ENCODE results near the gene ZBTB11. TPM values are rescaled to one million over a fixed set of nuclear protein-coding genes. Genes with fewer than 3 reads are reported as not detected.
A peak's percentile ranks its signal among the peaks of the same experiment; 100 is the strongest.

ZBTB11 gene
- total and polyA plus RNA-seq, 2 experiments from 2014 or later, result 7.7 to 22.4 TPM

DNA sequence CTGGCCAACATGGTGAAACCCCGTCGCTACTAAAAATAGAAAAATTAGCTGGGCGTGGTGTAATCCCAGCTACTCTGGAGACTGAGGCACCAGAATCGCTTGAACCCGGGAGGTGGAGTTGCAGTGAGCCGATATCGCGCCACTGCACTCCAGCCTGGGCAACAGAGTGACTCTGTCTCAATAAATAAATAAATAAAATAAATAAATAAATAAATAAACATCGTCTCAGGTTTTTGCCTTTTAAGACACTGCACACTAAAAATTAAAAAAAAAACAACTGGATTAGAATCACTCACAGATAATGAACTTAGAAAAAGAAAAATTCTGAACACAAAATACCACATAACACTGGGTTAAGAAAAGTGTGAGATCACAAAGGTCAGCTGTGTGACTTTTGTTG is 2.4 kb downstream of the ZBTB11 start (continued):
- TF ChIP-seq ZNF331 (CRISPR knock-in tag; IDR thresholded peaks at IDR 0.05; ENCODE audit: low read depth) (no peak), NANOG (IDR thresholded peaks at IDR 0.05; ENCODE audit: borderline replicate concordance) (no peak), CTCF (conservative IDR thresholded peaks at IDR 0.05; ENCODE audit: low read depth in 2 of 2) (no peak), CREB1 (CRISPR knock-in tag; IDR thresholded peaks at IDR 0.05; ENCODE audit: low read depth) (no peak), JUNB (IDR thresholded peaks at IDR 0.05; ENCODE audit: unreplicated experiment) (no peak), STAT1 (IDR thresholded peaks at IDR 0.05; ENCODE audit: unreplicated experiment) (no peak), EZH2phosphoT487 (IDR thresholded peaks at IDR 0.05; ENCODE audit: unreplicated experiment) (no peak)
- TF ChIP-seq, protein P1, sequence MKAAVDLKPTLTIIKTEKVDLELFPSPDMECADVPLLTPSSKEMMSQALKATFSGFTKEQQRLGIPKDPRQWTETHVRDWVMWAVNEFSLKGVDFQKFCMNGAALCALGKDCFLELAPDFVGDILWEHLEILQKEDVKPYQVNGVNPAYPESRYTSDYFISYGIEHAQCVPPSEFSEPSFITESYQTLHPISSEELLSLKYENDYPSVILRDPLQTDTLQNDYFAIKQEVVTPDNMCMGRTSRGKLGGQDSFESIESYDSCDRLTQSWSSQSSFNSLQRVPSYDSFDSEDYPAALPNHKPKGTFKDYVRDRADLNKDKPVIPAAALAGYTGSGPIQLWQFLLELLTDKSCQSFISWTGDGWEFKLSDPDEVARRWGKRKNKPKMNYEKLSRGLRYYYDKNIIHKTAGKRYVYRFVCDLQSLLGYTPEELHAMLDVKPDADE (IDR thresholded peaks at IDR 0.05), result no peak

DNA sequence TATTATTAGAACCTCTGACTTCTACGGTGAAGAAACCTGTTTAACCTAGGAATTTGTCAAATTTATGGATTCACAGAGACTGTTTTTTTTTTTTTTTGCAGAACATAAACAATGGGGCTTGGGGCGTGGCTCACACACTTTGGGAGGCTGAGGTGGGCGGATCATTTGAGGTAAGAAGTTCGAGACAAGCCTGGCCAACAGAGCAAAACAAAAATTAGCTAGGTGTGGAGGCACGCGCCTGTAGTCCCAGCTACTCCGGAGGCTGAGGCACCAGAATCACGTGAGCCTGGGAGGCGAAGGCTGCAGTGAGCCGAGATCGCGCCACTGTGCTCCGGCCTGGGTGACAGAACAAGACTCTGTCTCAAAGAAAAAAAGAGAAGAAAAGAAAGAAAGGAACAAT is 3.0 kb downstream of the ZBTB11 start:
- H3K4me3 Mint-ChIP-seq, result peak overlapping the region; percentile 34; the same call in 1 of the 3 replicates
- peaks cover 15% of the 10 kb centered on the region for H3K36me3 Mint-ChIP-seq (ENCODE audit: low read depth)
- Histone ChIP-seq H3K36me3 (ENCODE audit: insufficient read depth) (peaks cover 23% of the 10 kb centered on the region), H3F3A (replicated peaks; ENCODE audit: low read depth) (peaks cover 5% of the 10 kb centered on the region; the same call in 1 of the 2 replicates), H2AFZ (no peak overlapping the region), H4K20me1 (replicated peaks; ENCODE audit: insufficient read depth) (peaks cover 9% of the 10 kb centered on the region), H3K4me1 (ENCODE audit: insufficient read depth) (no peaks in the 10 kb centered on the region; the same call in 1 of the 2 replicates), H3K79me2 (replicated peaks; ENCODE audit: insufficient read depth) (peaks cover 54% of the 10 kb centered on the region), H3K27me3 (ENCODE audit: insufficient read depth) (no peaks in the 10 kb centered on the region), H3K4me3 (no peak overlapping the region), H3K4me2 (no peak overlapping the region), H3K9me2 (ENCODE audit: insufficient read depth) (no peaks in the 10 kb centered on the region), H3K27ac (ENCODE audit: low read depth) (no peak overlapping the region)
- no peaks in the 10 kb centered on the region for H3K9me3 Mint-ChIP-seq
- DNase-seq (ENCODE audit: low spot score) (no peak), ATAC-seq (no peak)
- peaks cover 13% of the 10 kb centered on the region for H3K4me1 Mint-ChIP-seq
- peaks cover 8% of the 10 kb centered on the region for H3K27me3 Mint-ChIP-seq (ENCODE audit: insufficient read depth, low read depth, poor library complexity)
- no peak overlapping the region; the same call in 1 of the 2 replicates for H3K27ac Mint-ChIP-seq
- TF ChIP-seq STAT1 (IDR thresholded peaks at IDR 0.05; ENCODE audit: unreplicated experiment) (no peak), ZNF331 (CRISPR knock-in tag; IDR thresholded peaks at IDR 0.05; ENCODE audit: low read depth) (no peak), CTCF (conservative IDR thresholded peaks at IDR 0.05; ENCODE audit: low read depth in 2 of 2) (no peak), CREB1 (CRISPR knock-in tag; IDR thresholded peaks at IDR 0.05; ENCODE audit: low read depth) (no peak), NANOG (IDR thresholded peaks at IDR 0.05; ENCODE audit: borderline replicate concordance) (no peak), EZH2 (IDR thresholded peaks at IDR 0.05; ENCODE audit: low read depth, unreplicated experiment) (no peak), ZNF114 (CRISPR knock-in tag; IDR thresholded peaks at IDR 0.05) (no peak)
- TF ChIP-seq, protein P2, sequence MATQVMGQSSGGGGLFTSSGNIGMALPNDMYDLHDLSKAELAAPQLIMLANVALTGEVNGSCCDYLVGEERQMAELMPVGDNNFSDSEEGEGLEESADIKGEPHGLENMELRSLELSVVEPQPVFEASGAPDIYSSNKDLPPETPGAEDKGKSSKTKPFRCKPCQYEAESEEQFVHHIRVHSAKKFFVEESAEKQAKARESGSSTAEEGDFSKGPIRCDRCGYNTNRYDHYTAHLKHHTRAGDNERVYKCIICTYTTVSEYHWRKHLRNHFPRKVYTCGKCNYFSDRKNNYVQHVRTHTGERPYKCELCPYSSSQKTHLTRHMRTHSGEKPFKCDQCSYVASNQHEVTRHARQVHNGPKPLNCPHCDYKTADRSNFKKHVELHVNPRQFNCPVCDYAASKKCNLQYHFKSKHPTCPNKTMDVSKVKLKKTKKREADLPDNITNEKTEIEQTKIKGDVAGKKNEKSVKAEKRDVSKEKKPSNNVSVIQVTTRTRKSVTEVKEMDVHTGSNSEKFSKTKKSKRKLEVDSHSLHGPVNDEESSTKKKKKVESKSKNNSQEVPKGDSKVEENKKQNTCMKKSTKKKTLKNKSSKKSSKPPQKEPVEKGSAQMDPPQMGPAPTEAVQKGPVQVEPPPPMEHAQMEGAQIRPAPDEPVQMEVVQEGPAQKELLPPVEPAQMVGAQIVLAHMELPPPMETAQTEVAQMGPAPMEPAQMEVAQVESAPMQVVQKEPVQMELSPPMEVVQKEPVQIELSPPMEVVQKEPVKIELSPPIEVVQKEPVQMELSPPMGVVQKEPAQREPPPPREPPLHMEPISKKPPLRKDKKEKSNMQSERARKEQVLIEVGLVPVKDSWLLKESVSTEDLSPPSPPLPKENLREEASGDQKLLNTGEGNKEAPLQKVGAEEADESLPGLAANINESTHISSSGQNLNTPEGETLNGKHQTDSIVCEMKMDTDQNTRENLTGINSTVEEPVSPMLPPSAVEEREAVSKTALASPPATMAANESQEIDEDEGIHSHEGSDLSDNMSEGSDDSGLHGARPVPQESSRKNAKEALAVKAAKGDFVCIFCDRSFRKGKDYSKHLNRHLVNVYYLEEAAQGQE (IDR thresholded peaks at IDR 0.05; ENCODE audit: unreplicated experiment), result no peak

Data from GM23338 (cell line).